Activated CD8-positive, alpha-beta memory T cell treated with anti-CD3 and anti-CD28 coated beads, Interleukin-2, amount 50 U/mL, for 1 hour (primary cell): Measurements from ENCODE around the gene ACER3.
A peak's percentile ranks its signal among the peaks of the same experiment; 100 is the strongest.
"Not testable (repeated sequence)": the region's sequence is repeated elsewhere in the genome, so short reads cannot be mapped to it uniquely, and the experiment has no call there.

Experiments used
- DNase-seq: peaks from one replicate; pipeline ENCODE4 v3.0.0-alpha.2; 2020; ENCODE audit errors: extremely low read depth

The ACER3 gene

DNA sequence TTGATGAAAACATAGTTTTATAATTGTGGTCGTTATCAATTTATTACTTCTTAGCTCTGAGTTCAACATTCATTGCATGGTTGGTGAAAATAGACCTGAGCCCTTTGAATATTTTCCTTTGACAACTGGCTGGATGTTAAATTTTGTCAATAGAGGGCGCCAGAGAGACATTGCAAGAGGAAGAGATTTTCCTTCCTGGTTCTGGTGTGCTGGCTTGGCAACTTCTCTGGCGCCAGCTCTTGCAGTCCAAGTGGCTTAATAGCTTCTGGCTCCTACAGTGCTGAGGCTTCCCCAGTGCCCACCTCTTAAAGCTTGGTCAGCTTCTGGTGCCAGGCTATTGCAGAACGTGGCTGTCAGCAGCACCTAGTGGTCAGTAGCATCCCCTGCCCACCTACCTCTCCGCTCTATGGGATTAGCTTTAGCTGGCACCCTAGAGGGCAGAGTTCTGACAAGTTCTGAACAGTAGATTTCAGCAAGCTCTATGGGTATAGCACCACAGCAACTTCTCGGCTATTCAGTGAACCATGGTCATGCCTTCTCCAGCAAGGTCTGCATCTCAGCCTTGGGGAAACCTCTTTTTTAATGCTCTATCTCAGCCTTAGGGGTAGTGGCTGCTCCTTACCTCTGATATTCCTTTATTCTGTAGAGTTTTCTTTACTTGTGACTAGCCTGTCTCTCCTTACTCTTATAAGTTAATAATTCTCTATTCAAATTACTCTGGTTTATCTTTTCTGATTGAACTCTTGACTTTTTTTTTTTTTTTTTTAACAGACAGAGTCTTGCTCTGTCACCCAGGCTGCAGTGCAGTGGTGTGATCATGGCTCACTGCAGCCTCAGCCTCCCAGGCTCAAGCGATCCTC lies 59.4 kb downstream of the ACER3 start:
- peak; percentile 36 for DNase-seq

DNA sequence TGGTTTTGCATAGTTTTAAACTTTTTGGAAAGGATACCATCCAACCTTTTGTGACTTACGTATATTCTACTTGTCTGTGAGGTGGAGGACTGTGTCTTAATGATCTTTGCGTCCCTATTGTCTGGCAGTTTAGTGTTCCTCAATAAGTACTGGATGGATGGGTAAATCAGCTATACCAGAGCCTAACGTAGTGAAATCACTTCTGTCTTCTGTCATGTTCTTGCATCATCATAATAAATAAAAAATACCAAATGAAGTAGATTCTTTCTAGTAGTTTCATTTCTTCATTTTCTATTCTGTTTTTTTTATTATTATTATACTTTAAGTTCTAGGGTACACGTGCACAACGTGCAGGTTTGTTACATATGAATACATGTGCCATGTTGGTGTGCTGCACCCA lies 66.4 kb downstream of the ACER3 start:
- no peak for DNase-seq

- no peak for DNase-seq
Observed at GRCh38 chr11:76935042-76935441, 74.3 kb downstream of the ACER3 start.

DNA sequence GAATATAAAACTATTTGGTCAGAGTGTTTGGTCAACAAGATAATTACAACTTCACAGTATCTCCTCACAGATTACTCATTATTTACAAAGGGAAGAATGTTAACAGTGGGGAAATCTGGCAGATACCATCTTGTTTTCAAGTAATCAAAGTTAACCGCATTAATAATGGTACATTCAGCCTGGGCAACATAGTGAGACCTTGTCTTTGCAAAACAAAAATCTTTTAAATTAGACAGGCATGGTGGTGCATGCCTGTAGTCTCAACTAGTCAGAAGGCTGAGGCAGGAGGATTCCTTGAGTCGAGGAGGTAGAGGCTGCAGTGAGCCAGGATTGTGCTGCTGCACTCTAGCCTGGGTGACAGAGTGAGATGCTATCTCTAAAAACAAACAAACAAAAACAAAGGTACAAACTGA lies 78.5 kb downstream of the ACER3 start:
- no peak for DNase-seq

GRCh38 chr11:76944225-76944624 lies 83.5 kb downstream of the ACER3 start:
- DNase-seq = no peak

DNA sequence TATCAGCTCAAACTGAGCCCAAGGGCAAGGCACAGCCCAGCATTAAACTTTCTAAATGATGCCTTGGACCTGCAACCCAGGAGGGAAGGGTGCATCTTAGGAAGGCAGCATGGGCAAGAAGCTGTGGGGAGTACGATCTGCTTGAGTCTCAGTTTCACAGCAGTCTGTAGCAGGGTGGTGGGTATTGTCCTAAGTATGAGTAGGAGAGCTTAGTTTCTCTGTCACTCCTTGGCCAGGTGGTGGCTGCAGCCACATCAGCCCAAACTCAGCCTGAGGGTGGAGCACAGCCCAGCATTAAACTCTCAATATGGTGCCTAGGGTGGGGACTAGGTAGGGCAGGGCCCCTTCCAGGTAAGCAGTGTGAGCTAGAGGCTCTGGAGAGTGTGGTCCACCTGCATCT lies 85.5 kb downstream of the ACER3 start:
- no peak for DNase-seq

- no peak for DNase-seq
Observed at GRCh38 chr11:76947190-76947589, 86.5 kb downstream of the ACER3 start.

GRCh38 chr11:76947800-76948199 lies 87.1 kb downstream of the ACER3 start:
- DNase-seq = no peak

GRCh38 chr11:76955459-76956114 lies 94.9 kb downstream of the ACER3 start:
- DNase-seq = no peak

DNA sequence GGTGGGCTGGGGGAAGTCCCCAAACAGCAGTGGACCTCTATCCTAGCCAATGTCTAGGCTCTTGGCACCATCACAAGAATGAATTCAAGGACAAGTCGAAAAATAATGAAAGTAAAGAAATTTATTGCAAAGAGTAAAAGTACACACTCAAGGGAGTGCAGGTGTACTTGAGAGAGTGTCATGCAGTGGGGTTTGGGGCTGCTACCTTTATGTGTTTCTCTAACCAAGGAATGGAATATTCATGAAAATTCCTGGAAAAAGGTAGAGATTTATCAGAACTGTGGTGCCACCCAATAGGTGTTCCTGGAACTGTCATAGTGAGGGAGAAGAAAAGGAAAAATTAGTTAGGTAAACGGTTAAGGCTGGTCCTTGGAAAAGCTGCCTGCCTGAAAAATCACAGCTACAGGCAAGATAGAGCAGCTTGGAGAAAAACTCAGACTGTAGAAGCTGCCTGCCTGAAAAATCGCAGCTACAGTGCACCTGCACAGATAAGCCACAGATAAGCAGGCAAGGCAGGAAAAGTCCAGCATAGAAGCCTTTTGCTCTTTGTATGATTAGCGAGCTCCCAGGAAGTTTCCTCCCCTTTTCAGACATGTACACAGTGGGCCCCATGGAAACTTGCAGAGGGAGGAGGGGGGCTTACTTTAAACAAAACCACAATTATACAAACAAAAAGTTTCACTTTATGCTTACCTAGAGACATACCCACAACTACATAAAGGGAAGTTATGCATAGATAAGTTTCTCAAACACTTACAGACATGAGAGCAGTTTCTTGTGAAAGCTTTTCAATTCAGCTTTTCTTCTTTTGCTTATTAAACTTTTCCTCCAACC lies 102.1 kb downstream of the ACER3 start:
- no peak for DNase-seq

GRCh38 chr11:76963417-76964168 lies 102.9 kb downstream of the ACER3 start:
- DNase-seq = not testable (repeated sequence)

DNA sequence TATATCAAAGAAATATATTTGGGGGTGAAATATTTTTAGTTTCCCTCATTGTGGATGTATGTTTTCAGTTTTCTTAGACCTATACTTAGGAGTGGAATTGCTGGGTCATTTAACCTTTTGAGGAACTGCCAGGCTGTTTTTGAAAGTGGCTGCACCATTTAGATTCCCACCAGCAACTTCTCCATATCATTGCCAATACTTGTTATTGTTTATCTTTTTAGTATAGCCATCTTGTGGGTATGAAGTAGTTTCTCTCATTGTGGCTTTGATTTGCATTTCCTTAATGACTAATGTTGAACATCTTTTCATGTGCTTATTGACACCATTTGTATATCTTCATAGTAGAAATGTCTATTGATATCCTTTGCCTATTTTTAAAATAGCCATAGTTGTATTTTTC lies 111.3 kb downstream of the ACER3 start:
- DNase-seq = no peak

DNA sequence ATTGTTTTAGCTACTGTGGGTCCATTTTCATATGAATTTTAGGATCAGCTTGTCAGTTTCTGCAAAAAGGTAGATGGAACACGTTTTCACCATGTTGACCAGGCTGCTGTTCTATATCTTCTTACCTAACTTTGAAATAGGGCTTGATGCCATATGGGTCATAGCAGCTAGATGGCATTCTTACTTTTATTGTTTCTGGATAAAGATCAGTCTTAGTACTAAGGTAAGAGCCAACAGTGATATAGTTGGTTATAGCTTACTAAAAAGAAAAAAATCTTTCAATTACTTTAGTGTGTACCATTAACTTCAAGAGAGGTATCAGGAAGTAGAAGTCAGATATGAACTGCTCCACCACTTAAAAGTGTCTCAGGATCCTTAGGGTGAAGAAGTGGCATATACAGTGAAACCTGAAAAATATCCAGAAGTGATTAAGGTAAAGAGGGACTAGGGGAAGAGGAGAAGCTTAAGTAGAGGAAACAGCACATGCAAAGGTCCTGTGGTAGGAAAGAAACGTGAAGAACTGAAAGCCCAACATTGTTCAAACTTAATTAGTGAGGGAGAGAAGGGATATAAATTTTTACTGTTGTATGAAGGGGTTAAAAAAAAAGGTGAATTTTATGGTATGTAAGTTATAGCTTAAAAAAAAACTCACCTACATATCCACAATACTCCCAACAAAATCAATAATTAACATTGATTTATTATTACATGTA lies 113.6 kb downstream of the ACER3 start:
- DNase-seq = no peak

DNA sequence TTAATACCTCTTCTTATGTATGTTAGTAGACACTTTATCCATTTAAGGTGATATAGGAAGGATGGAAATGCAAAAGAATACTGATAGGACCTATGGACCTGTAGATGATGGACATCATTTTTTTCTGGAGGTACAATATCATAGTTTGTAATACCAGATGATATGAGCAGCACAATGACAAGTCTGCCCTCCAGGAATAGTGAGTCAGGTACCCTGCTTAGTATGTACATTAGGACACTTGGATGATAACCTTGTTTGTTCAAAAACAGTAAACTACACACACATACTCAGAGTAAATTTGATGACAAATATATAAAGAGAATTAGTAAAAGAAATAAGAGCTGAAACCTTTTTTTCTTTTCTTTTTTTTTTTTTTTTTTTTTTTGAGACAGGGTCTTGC lies 114.8 kb downstream of the ACER3 start:
- no peak for DNase-seq

GRCh38 chr11:76977791-76978190 lies 117.1 kb downstream of the ACER3 start:
- no peak for DNase-seq

DNA sequence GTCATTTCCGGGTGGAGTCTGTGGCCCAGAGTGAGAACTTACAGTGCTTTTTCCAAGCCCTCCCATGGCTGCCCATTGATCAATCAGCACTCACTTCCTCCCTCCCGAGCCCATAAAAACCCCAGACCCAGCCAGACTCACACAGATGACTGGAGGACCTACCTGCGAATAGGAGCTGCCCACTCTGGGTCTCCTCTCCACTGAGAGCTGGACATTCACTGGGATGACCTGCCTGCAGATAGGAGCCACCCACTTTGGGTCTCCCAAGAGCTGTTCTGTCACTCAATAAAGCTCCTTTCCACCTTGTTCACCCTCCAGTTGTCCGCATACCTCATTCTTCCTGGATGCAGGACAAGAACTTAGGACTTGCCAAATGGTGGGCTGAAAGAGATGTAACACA lies 117.5 kb downstream of the ACER3 start:
- no peak for DNase-seq

DNA sequence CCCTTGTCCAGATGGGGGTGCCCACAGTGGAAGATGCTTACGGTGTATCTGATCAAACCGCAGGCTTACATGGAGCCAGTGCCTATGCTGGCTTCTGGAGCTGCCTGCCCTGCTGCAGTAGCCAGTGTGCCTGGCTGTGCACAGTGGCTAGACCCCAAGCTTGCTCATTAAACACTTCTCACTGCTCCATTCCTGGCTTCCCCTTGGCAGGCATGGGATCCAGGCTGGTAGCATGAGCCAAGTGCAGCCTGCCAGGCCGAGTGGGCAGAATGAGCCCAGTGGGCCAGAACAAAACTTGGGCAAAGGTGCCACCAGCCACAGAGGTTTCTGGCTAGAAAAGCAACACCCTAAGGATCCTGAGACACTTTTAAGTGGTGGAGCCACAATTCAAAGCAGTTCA lies 118.1 kb downstream of the ACER3 start:
- DNase-seq = no peak

- no peak for DNase-seq
Observed at GRCh38 chr11:76980196-76980595, 119.5 kb downstream of the ACER3 start.

GRCh38 chr11:76984743-76985142 lies 124.0 kb downstream of the ACER3 start:
- DNase-seq = no peak

- no peak for DNase-seq
Observed at GRCh38 chr11:76987203-76987602, 126.5 kb downstream of the ACER3 start.

- no peak for DNase-seq
Observed at GRCh38 chr11:76990628-76991027, 129.9 kb downstream of the ACER3 start.
